Peyer's patch (tissue), 4 donors: Measurements from ENCODE around the gene WDR72. TPM values are rescaled to one million over a fixed set of nuclear protein-coding genes. Genes with fewer than 3 reads are reported as not detected.

Source experiments
- DNase-seq, 3 donors: peaks; one replicate each; pipeline ENCODE4 v3.0.0-alpha.2; 2017 to 2019
- H3K27ac ChIP-seq, 4 donors: fragments of 200-600 bp; sonication (generic); one replicate each; pipeline ENCODE4 v1.5.1; 2016 to 2019
- H3K27me3 ChIP-seq, 2 donors: fragments of 200-600 bp; sonication (generic); one replicate each; pipeline ENCODE4 v1.5.1; 2019
- H3K36me3 ChIP-seq, 3 donors: fragments of 200-600 bp; sonication (generic); one replicate each; pipeline ENCODE4 v1.5.1; 2016 to 2019
- H3K4me1 ChIP-seq, 4 donors: fragments of 200-600 bp; sonication (generic); one replicate each; pipeline ENCODE4 v1.5.1; 2016 to 2019
- H3K4me3 ChIP-seq, 4 donors: fragments of 200-600 bp; sonication (generic); 1 replicate in 3 of 4; 2 replicates in 1 of 4; pipeline ENCODE4 v1.5.1; 2016 to 2019; ENCODE audit warnings: mild to moderate bottlenecking in 1 of 4
- H3K9me3 ChIP-seq, 4 donors: fragments of 200-600 bp; sonication (generic); one replicate each; pipeline ENCODE4 v1.5.1; 2016 to 2019; ENCODE audit warnings: mild to moderate bottlenecking in 1 of 4
- POLR2A ChIP-seq, 2 donors: fragments of 450-650 bp; IDR thresholded peaks; one replicate each; pipeline ENCODE4 v1.5.1; 2017; ENCODE audit warnings: antibody characterized with exemption in 2 of 2, mild to moderate bottlenecking in 2 of 2, moderate library complexity in 2 of 2
- total RNA-seq, 4 donors: library from RNA; depleted of rRNA; stranded (reverse); fragments of >200 nt; gene quantifications; one replicate each; pipeline ENCODE4 v1.1.0, GENCODE V29; 2016
- TF ChIP-seq, protein P1 (sequence below), 6 experiments: fragments of 450-650 bp in 4 of 6; fragments of 200-600 bp in 2 of 6; sonication (generic) in 1 of 6; IDR thresholded peaks; one replicate each; pipeline ENCODE4 v1.5.1; 2017 to 2019; ENCODE audit warnings: antibody characterized with exemption in 6 of 6, mild to moderate bottlenecking in 3 of 6, moderate library complexity in 1 of 6

Gene WDR72
- total RNA-seq, 4 donors from 2014 or later, result not detected

DNA sequence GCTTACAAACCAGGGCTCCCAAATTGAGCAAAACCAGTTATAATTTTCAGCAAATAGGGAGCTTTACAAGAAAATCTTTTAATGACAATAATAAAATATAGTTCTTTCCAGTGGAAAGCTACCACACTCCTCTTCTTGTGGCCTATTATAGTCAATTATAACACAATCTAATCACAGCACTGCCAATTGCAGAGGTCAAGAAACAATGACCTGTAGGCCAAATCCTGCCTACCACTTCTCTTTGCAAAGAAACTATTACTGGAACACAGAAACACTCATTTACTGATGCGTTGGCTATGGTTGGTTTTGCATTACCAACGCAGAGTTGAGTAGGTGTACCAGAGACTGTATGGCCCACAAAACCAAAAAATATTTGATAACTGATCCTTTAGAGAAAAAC lies 110.5 kb downstream of the WDR72 start:
- no peak for TF ChIP-seq POLR2A (IDR thresholded peaks at IDR 0.05)
- TF ChIP-seq, protein P1, sequence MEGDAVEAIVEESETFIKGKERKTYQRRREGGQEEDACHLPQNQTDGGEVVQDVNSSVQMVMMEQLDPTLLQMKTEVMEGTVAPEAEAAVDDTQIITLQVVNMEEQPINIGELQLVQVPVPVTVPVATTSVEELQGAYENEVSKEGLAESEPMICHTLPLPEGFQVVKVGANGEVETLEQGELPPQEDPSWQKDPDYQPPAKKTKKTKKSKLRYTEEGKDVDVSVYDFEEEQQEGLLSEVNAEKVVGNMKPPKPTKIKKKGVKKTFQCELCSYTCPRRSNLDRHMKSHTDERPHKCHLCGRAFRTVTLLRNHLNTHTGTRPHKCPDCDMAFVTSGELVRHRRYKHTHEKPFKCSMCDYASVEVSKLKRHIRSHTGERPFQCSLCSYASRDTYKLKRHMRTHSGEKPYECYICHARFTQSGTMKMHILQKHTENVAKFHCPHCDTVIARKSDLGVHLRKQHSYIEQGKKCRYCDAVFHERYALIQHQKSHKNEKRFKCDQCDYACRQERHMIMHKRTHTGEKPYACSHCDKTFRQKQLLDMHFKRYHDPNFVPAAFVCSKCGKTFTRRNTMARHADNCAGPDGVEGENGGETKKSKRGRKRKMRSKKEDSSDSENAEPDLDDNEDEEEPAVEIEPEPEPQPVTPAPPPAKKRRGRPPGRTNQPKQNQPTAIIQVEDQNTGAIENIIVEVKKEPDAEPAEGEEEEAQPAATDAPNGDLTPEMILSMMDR (IDR thresholded peaks at IDR 0.05), result no peak
- DNase-seq, result no peak
- Histone ChIP-seq H3K4me1 (no peaks in the 10 kb centered on the region), H3K27me3 (no peaks in the 10 kb centered on the region), H3K27ac (no peak overlapping the region), H3K4me3 (no peak overlapping the region), H3K36me3 (no peaks in the 10 kb centered on the region), H3K9me3 (no peaks in the 10 kb centered on the region)

DNA sequence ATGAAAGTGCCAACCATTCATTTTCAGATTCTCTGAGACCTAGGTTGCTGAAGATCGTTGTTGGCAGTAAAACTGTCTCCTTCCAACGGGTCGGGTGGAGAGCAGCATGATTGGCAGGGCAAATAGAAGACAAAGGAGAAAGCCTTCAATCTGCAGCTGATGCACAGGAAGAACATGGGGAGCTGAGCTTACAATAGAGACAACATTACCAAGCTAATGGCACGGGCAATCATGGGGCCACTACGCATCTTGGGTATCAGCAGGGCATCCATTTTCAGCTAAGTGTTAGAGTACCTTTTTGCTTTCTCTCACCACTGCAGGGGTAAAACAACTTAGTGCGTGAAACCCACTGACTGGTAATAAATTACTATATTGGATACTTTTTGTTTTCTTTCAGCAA lies 114.8 kb downstream of the WDR72 start:
- no peak for DNase-seq
- Histone ChIP-seq H3K27ac (no peak overlapping the region), H3K27me3 (no peaks in the 10 kb centered on the region), H3K9me3 (no peaks in the 10 kb centered on the region), H3K36me3 (no peaks in the 10 kb centered on the region), H3K4me1 (no peaks in the 10 kb centered on the region), H3K4me3 (no peak overlapping the region)
- no peak for TF ChIP-seq POLR2A (IDR thresholded peaks at IDR 0.05)
- TF ChIP-seq, protein P1 (IDR thresholded peaks at IDR 0.05), result no peak

DNA sequence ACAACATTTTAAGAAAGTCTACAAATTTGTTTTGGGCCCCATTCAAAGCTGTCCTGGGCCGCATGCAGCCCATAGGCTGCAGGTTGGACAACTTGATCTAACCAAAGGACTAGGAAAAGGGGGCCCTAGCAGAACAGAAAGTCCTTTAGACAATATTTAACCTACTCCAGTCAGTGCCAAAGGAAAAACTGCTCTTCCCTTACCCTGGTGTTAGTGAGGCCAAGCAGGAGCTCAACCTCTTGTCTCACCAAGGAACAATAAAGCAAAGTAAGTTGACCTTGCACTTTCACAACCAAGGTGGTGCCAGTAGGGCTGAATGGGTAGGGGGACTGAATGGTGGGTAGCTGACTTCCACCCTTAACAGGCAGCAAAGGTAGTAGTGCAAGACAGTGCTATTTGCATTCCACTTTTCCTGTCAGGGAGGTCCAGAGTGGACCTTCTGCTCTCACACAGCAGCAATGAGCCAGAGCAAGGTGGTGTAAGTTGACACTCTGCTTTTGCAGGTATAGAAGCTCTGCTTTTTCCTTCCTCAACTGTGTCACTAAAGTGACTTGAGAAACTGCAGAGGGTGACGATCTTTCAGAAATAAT lies 124.9 kb downstream of the WDR72 start:
- Histone ChIP-seq H3K9me3 (peaks cover 0 to 10% (median 2%) of the 10 kb centered on the region in 4 donors), H3K4me3 (no peak overlapping the region), H3K36me3 (no peaks in the 10 kb centered on the region), H3K27me3 (no peaks in the 10 kb centered on the region), H3K4me1 (no peaks in the 10 kb centered on the region), H3K27ac (no peak overlapping the region)
- TF ChIP-seq, protein P1 (IDR thresholded peaks at IDR 0.05), result no peak
- DNase-seq, result no peak

DNA sequence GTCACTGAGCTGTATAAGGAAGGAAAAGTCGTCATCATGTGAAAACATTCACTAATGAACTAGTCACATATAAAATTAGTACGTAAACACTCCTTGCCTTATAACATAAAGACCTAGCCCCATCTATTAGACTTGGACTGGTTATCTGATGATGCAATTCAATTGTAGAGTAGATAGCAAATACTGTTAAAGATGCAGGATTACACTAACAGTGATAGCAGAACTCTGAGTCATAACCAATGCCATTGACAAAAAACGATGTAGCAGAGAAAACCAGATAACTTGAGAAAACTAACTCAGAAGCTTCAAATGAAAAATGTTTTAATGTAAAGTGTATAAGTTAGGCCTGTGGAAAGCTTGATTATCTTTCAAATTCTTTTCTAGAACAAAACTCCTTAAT lies 132.2 kb downstream of the WDR72 start:
- Histone ChIP-seq H3K27me3 (no peaks in the 10 kb centered on the region), H3K9me3 (peaks cover 0 to 7% (median 1%) of the 10 kb centered on the region in 4 donors), H3K4me3 (no peak overlapping the region), H3K4me1 (no peaks in the 10 kb centered on the region), H3K27ac (no peak overlapping the region), H3K36me3 (no peaks in the 10 kb centered on the region)
- no peak for DNase-seq
- TF ChIP-seq POLR2A (IDR thresholded peaks at IDR 0.05), result no peak
- TF ChIP-seq, protein P1 (IDR thresholded peaks at IDR 0.05), result no peak

DNA sequence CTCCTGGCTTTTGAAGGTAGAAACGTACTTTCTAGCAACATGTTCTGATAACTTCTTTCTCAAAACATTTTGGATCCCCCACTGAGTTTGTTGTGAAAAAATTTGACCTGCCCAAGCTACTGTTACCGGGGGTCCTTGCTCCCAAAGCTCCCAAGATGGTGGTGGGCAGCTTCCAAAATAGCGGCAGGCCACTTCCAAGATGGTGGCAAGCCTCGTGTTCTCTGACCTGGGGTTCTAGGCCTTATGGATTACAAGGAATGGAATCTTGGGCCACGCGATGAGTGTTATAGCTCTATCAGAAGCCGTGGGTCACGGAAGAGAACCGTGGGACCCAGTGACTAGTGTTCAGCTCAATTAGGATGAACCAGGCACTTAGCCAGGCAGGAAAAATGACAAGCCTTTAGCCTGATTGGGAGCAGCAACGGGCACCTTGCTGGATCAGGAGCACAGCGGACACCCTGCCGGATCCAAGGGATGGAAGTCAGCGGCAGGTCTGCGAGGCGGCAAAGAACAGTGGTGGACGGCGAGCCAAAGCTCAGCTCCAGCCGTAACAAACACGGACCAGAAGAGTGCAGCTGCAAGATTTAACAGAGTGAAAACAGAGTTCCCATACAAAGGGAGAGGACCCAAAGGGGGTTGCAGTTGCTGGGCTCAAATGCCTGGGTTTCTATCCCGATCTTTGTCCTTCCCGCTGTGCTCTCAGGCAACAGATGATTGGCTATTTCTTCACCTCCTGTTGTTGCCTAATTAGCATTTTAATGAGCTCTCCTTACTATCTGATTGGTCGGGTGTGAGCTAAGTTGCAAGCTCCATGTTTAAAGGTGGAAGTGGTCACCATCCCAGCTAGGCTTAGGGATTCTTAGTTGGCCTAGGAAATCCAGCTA lies 133.3 kb downstream of the WDR72 start:
- no peaks in the 10 kb centered on the region for H3K27me3 ChIP-seq

More for the DNA sequence above, 133.3 kb downstream of the WDR72 start:
- no peak overlapping the region for H3K4me3 ChIP-seq
- H3K36me3 ChIP-seq, result no peaks in the 10 kb centered on the region
- DNase-seq, result no peak
- no peak overlapping the region for H3K27ac ChIP-seq
- no peak for TF ChIP-seq POLR2A (IDR thresholded peaks at IDR 0.05)
- TF ChIP-seq, protein P1 (IDR thresholded peaks at IDR 0.05), result no peak
- no peaks in the 10 kb centered on the region for H3K4me1 ChIP-seq
- no peaks in the 10 kb centered on the region for H3K9me3 ChIP-seq
